CD4-positive, alpha-beta memory T cell (primary cell): Measurements from ENCODE around the gene C22orf23. TPM values are rescaled to one million over a fixed set of nuclear protein-coding genes. Genes with fewer than 3 reads are reported as not detected.
A peak's percentile ranks its signal among the peaks of the same experiment; 100 is the strongest.

ENCODE experiments used
- CTCF ChIA-PET: fragments of 350-600 bp; sonication (Branson Sonifier 250); formaldehyde crosslinking; loops from one replicate; lab custom pipeline; 2021; ENCODE audit warnings: inconsistent platforms; ENCODE audit not compliant: partially characterized antibody; lab: Charles Lee
- POLR2A ChIA-PET: fragments of 350-600 bp; sonication (Branson Sonifier 250); formaldehyde crosslinking; loops from one replicate; lab custom pipeline; 2021; ENCODE audit not compliant: partially characterized antibody; lab: Charles Lee
- DNase-seq, 5 donors: peaks; one replicate each; pipeline versions ENCODE4 v3.0.0 to v3.0.0-alpha.2; 2020 to 2022; ENCODE audit warnings: mixed read lengths in 1 of 5
- H3K27ac ChIP-seq: one replicate; pipeline ENCODE4 v1.7.0; 2013; ENCODE audit warnings: low read depth, low read length
- H3K27me3 ChIP-seq: 2 replicates; pipeline ENCODE4 v1.7.0; 2013; ENCODE audit warnings: mild to moderate bottlenecking, low read length, moderate library complexity; ENCODE audit not compliant: insufficient read depth
- H3K36me3 ChIP-seq: 2 replicates; pipeline ENCODE4 v1.7.0; 2013; ENCODE audit warnings: mild to moderate bottlenecking, low read length, moderate library complexity; ENCODE audit not compliant: insufficient read depth
- H3K4me1 ChIP-seq: 2 replicates; pipeline ENCODE4 v1.7.0; 2013; ENCODE audit warnings: mild to moderate bottlenecking, low read length, moderate library complexity; ENCODE audit not compliant: insufficient read depth
- H3K4me3 ChIP-seq, 2 donors: one replicate each; pipeline ENCODE4 v1.7.0; 2013; ENCODE audit warnings: low read length in 2 of 2, mild to moderate bottlenecking in 1 of 2
- H3K9me3 ChIP-seq, 2 donors: one replicate each; pipeline ENCODE4 v1.7.0; 2013; ENCODE audit warnings: low read length in 2 of 2, control low read depth in 1 of 2; ENCODE audit not compliant: control insufficient read depth in 1 of 2
- H3K27ac Mint-ChIP-seq, 7 donors: one replicate each; pipeline ENCODE4 v1.8.0; 2020 to 2021; ENCODE audit warnings: mixed read lengths in 7 of 7, mild to moderate bottlenecking in 6 of 7, inconsistent platforms in 3 of 7, moderate library complexity in 3 of 7
- H3K27me3 Mint-ChIP-seq, 2 donors: one replicate each; pipeline ENCODE4 v1.8.0; 2020 to 2021; ENCODE audit warnings: mixed read lengths in 2 of 2
- H3K36me3 Mint-ChIP-seq, 2 donors: one replicate each; pipeline ENCODE4 v1.8.0; 2020 to 2021; ENCODE audit warnings: mixed read lengths in 2 of 2, inconsistent platforms in 1 of 2, mild to moderate bottlenecking in 1 of 2
- H3K4me1 Mint-ChIP-seq, 4 donors: one replicate each; pipeline ENCODE4 v1.8.0; 2020 to 2021; ENCODE audit warnings: mixed read lengths in 4 of 4, mild to moderate bottlenecking in 1 of 4
- H3K4me3 Mint-ChIP-seq, 8 donors: one replicate each; pipeline ENCODE4 v1.8.0; 2020 to 2021; ENCODE audit warnings: mixed read lengths in 8 of 8, mild to moderate bottlenecking in 7 of 8, moderate library complexity in 6 of 8, inconsistent platforms in 3 of 8
- H3K9me3 Mint-ChIP-seq, 8 donors: one replicate each; pipeline ENCODE4 v1.8.0; 2020 to 2021; ENCODE audit warnings: mixed read lengths in 8 of 8, mild to moderate bottlenecking in 5 of 8, inconsistent platforms in 3 of 8, moderate library complexity in 1 of 8
- intact Hi-C: fragments of 100-400 bp; cut with micrococcal nuclease; formaldehyde crosslinking; loops from one replicate; pipeline ENCODE4 v1.15.1; 2023
- polyA plus RNA-seq, 2 donors: library from polyadenylated mRNA; unstranded; fragments of 300-500 nt; fragmentation: Illumina TruSeq; gene quantifications; one replicate each; pipeline ENCODE4 v1.2.3, GENCODE V29; 2021
- total RNA-seq, 2 experiments: library from RNA; stranded (reverse); gene quantifications; one replicate each; pipeline ENCODE4 v1.2.3, GENCODE V29; 2021

C22orf23 gene
- total RNA-seq (not detected), polyA plus RNA-seq (not detected)

DNA sequence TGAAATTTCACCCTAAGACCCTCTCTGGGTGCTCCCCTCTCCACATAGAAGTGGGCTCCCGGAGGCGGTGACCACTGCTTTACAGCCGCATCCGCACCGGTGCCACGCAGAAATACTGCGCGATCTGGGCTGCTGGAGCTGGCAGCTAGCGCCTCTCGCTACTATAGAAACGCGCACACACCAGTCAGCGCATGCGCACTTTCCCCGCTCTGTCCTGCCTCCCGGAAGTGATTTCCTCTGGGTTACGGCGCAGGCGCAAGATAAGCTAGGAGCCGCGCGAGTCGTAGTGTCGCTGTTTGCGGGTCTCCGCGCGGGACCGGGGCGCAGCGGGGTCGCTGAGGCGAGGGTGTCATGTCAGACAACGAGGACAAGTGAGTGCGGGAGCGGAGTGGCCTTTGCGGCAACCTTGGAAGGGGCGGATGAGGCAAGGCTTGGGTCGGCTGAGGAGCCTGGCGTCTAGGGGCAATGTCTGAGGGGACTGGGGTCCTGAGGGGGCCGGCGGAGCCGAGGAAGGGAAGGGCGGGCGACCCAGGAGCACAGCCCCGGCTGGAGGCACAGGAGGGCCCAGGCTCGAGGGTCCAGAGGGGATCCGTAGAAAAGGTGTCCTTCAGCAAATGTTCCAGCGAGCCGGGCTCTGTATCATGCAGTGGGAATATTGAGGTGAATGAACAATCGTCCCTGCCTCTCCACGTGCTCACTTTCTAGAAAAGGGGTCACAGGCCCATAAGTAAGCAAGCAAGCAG, at the start of gene C22orf23, which contains the start of gene POLR2F:
Gene C22orf23, minus strand, starts transcription at position 165 of the 743 bp plus-strand sequence. CDS start 452 bp downstream, outside the sequence.
Gene POLR2F, plus strand, starts transcription at position 263 of the 743 bp plus-strand sequence. Its CDS starts 89 bp downstream, at position 352.
- POLR2A ChIA-PET = interaction anchor here (0.6 to 2.4 kb wide), 8 partner anchors 12 to 117 kb away, joined by 3 to 12 read pairs (median 4); partner anchors contain the start of genes ANKRD54, EIF3L and MICALL1
- CTCF ChIA-PET = interaction anchor here (0.6 to 4.0 kb wide), 7 partner anchors 9 to 332 kb away, joined by 3 to 26 read pairs (median 5); no protein-coding TSS in a partner anchor
- peak within 1 kb of the TSS; percentile 96 to 100 (median 100) for H3K4me3 Mint-ChIP-seq
- DNase-seq = peak; percentile 94 to 96 (median 95)
- H3K27ac ChIP-seq = peak within 1 kb of the TSS; percentile 72
- peaks cover 20% of the 10 kb centered on the region for H3K4me1 ChIP-seq
- peak within 1 kb of the TSS; percentile 76 to 100 (median 99) for H3K27ac Mint-ChIP-seq
- H3K9me3 Mint-ChIP-seq = peaks cover 0 to 2% (median 0%) of the 10 kb centered on the region in 8 donors
- H3K4me3 ChIP-seq = peak within 1 kb of the TSS; percentile 72 to 91
- H3K36me3 ChIP-seq = peaks cover 16% of the 10 kb centered on the region
- H3K27me3 ChIP-seq = peaks cover 3% of the 10 kb centered on the region
- intact Hi-C loops = loop anchor here (1.0 to 5.0 kb wide), 4 partner anchors 19 to 346 kb away; partner anchors contain the start of genes ANKRD54, GGA1 and MICALL1
- peaks cover 33 to 52% (median 40%) of the 10 kb centered on the region in 4 donors for H3K4me1 Mint-ChIP-seq
- H3K36me3 Mint-ChIP-seq = peaks cover 20 to 24% of the 10 kb centered on the region in 2 donors
- H3K9me3 ChIP-seq = no peaks in the 10 kb centered on the region
- H3K27me3 Mint-ChIP-seq = peaks cover 9 to 13% of the 10 kb centered on the region in 2 donors

DNA sequence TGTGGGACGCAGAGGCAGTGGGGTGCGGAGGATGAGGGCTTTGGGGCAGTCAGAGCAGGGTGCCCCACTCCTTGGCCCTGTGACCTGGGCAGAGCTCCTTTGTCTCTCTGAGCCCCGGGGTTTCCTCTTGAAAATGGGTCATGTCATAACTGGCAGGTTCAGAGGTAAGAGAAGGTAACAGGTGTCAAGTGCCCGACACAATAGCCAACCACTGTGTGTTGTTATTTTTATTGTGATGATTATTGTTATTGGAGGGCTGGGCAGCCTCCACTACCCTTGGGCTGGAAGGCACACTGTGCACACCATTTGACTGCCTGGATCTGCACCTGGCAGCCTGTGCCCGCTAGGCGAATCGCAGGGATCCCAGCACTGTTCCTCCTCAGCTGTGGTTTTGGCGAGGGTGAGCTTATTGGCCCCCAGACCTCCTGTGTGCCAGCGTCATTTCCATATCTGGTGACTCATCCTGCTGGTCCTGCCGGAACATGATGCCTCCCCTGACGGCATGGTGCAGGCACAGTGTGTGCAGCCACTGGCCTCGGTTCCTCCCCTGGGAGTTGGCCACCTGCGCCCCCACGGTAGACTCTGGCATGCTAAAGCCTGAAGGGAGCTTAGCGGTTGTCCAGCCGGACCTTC, 46.4 kb upstream of the C22orf23 start:
- no peaks in the 10 kb centered on the region for H3K4me1 Mint-ChIP-seq
- intact Hi-C loops = no loop called here
- no peaks in the 10 kb centered on the region for H3K27me3 Mint-ChIP-seq
- no peaks in the 10 kb centered on the region for H3K27me3 ChIP-seq
- POLR2A ChIA-PET = no interaction called here
- H3K36me3 ChIP-seq = no peaks in the 10 kb centered on the region
- no peak for DNase-seq
- CTCF ChIA-PET = no interaction called here
- H3K4me1 ChIP-seq = no peaks in the 10 kb centered on the region
- no peak overlapping the region for H3K4me3 Mint-ChIP-seq
- no peaks in the 10 kb centered on the region for H3K9me3 ChIP-seq
- H3K27ac ChIP-seq = no peak overlapping the region
- no peak overlapping the region for H3K4me3 ChIP-seq
- no peaks in the 10 kb centered on the region for H3K36me3 Mint-ChIP-seq
- no peak overlapping the region for H3K27ac Mint-ChIP-seq
- H3K9me3 Mint-ChIP-seq = no peaks in the 10 kb centered on the region

DNA sequence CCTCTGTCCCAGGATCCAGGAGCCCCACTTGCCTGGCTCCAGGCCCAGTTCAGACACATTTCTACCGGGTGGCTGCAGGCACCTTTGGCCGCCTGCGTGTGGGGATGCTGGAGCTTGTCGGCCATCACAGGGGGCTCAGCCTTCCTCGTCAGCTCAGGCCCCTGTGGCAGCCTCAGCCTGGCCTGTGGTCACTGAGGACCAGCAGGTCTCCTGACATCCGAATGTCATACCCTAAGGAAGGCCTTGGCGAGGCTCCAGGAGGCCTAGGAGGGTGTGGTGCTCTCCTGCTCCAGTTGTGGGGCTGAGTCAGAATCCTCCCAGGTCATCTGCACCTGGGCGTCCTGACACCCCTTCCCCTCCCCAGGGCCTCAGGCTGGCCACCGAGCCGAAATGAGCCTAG, 45.8 kb upstream of the C22orf23 start:
- Mint-ChIP-seq H3K36me3 (no peaks in the 10 kb centered on the region), H3K27ac (no peak overlapping the region), H3K9me3 (no peaks in the 10 kb centered on the region), H3K4me1 (no peaks in the 10 kb centered on the region), H3K27me3 (no peaks in the 10 kb centered on the region), H3K4me3 (no peak overlapping the region)
- intact Hi-C loops = no loop called here
- Histone ChIP-seq H3K36me3 (no peaks in the 10 kb centered on the region), H3K4me1 (no peaks in the 10 kb centered on the region), H3K9me3 (no peaks in the 10 kb centered on the region), H3K27ac (no peak overlapping the region), H3K27me3 (no peaks in the 10 kb centered on the region), H3K4me3 (no peak overlapping the region)
- ChIA-PET POLR2A (no interaction called here), CTCF (no interaction called here)
- no peak for DNase-seq

DNA sequence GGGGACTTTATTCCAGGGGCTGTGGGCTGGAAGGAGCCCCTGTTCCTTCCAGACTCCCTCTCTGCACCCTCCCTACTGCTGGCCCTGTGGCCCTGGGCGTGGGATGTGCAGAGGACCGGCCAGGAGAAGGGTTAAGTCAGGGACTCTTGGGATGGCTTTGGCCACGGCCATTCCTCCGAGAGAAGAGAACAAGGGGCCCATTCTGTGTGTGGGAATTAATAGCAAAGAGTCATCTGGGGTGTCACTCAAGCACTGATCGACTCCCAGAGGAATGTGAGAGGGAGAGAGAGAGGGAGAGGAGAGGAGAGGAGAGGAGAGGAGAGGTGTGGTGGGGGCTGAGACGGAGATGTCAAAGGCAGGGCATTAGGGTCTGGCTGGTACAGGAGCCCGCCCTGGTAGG, 45.1 kb upstream of the C22orf23 start:
- Mint-ChIP-seq H3K27ac (no peak overlapping the region), H3K9me3 (no peaks in the 10 kb centered on the region), H3K27me3 (no peaks in the 10 kb centered on the region), H3K36me3 (no peaks in the 10 kb centered on the region), H3K4me1 (no peaks in the 10 kb centered on the region), H3K4me3 (no peak overlapping the region)
- H3K27ac ChIP-seq = no peak overlapping the region
- ChIA-PET CTCF (no interaction called here), POLR2A (no interaction called here)
- intact Hi-C loops = no loop called here
- H3K4me1 ChIP-seq = no peaks in the 10 kb centered on the region
- no peak overlapping the region for H3K4me3 ChIP-seq
- H3K27me3 ChIP-seq = no peaks in the 10 kb centered on the region
- no peaks in the 10 kb centered on the region for H3K9me3 ChIP-seq
- H3K36me3 ChIP-seq = no peaks in the 10 kb centered on the region
- DNase-seq = no peak

DNA sequence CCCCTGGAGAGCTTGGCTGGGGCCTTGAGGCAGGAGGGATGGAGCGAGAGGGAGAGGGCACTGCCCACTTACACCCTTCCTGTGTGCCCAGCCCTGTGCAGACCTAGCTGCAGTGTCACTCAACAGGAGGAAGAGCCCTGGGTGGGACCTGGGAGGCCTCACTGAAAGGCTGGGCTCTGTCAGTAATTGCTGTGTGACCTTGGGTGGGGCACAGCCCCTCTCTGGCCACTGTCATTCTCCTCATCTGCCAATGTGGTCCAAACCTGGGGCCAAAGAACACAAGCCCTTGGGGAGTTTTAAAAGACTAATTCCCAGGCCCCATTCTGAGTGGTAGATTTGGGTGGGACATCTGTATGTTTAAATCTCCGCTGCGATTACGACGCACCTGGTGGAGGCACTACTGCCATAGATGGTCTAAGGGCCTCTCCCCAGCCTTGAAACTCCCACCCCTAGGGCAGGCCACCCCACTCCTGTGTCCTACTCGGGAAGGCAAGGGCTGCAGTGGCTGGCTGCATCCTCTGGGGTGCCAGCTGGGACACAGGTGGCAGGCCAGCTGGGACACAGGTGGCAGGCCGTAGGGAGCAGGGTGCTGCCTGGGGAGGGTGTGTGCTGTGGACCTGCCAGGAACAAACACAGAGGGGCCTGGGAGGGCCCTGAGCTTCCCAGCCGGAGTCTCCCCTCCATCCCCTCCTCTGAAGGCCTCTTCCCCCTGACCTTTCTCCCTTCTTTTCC, 43.3 kb upstream of the C22orf23 start:
- Mint-ChIP-seq H3K27ac (peak overlapping the region in 1 of 7 donors; percentile 74), H3K4me3 (no peak overlapping the region), H3K27me3 (no peaks in the 10 kb centered on the region), H3K9me3 (no peaks in the 10 kb centered on the region), H3K4me1 (no peaks in the 10 kb centered on the region), H3K36me3 (no peaks in the 10 kb centered on the region)
- Histone ChIP-seq H3K27ac (no peak overlapping the region), H3K27me3 (no peaks in the 10 kb centered on the region), H3K9me3 (no peaks in the 10 kb centered on the region), H3K4me3 (no peak overlapping the region), H3K36me3 (no peaks in the 10 kb centered on the region), H3K4me1 (no peaks in the 10 kb centered on the region)
- intact Hi-C loops = no loop called here
- no peak for DNase-seq
- CTCF ChIA-PET = no interaction called here
- POLR2A ChIA-PET = no interaction called here

DNA sequence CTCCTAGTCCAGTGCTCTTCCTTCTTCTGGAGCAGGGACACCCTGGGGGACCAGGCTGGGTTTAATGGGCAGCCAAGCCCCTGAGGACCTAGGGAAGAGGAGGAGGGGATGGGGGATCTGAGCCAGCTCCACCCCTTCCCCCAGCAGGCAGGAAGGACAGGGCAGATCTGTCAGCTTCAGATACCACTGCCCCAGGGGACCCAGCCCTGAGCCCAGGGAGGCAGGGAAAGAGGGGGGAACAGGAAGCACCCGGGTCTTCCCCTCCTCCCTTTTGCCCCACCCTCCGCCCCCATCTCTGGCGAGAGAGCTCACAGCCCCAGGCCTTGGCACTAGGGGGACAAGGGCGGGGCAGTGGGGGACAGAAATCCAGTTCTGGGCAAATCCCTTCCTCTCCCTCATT, 42.7 kb upstream of the C22orf23 start:
- Histone ChIP-seq H3K27me3 (no peaks in the 10 kb centered on the region), H3K4me3 (no peak overlapping the region), H3K9me3 (no peaks in the 10 kb centered on the region), H3K4me1 (no peaks in the 10 kb centered on the region), H3K27ac (no peak overlapping the region), H3K36me3 (no peaks in the 10 kb centered on the region)
- CTCF ChIA-PET = no interaction called here
- POLR2A ChIA-PET = no interaction called here
- Mint-ChIP-seq H3K4me3 (no peak overlapping the region), H3K4me1 (no peaks in the 10 kb centered on the region), H3K27me3 (no peaks in the 10 kb centered on the region), H3K9me3 (no peaks in the 10 kb centered on the region), H3K27ac (peak overlapping the region in 1 of 7 donors; percentile 68), H3K36me3 (no peaks in the 10 kb centered on the region)
- intact Hi-C loops = no loop called here
- no peak for DNase-seq

DNA sequence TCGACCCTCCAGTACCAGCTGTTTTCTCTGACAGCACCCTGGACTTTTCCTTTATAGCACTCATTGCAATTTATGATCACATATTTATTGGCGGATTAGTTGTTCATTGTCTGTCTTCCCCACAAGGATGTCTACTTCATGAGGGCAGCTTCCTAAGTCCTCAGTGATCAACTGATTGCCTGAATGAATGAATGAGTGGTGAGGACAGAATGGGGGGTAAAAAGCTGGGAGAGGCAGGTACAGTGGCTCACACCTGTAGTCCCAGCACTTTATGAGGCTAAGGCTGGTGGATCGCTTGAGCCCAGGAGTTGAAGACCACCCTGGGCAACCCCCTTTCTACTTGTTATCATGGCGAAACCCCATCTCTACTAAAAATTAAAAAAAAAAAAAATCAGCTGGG, 42.1 kb upstream of the C22orf23 start:
- intact Hi-C loops = no loop called here
- CTCF ChIA-PET = no interaction called here

More for the DNA sequence above, 42.1 kb upstream of the C22orf23 start:
- no peaks in the 10 kb centered on the region for H3K27me3 Mint-ChIP-seq
- H3K36me3 ChIP-seq = no peaks in the 10 kb centered on the region
- H3K27ac Mint-ChIP-seq = peak overlapping the region in 1 of 7 donors; percentile 42
- no peaks in the 10 kb centered on the region for H3K4me1 ChIP-seq
- no peaks in the 10 kb centered on the region for H3K9me3 ChIP-seq
- H3K27me3 ChIP-seq = no peaks in the 10 kb centered on the region
- no peak overlapping the region for H3K4me3 ChIP-seq
- H3K27ac ChIP-seq = no peak overlapping the region
- POLR2A ChIA-PET = no interaction called here
- no peaks in the 10 kb centered on the region for H3K9me3 Mint-ChIP-seq
- DNase-seq = no peak
- H3K4me1 Mint-ChIP-seq = no peaks in the 10 kb centered on the region
- no peak overlapping the region for H3K4me3 Mint-ChIP-seq
- no peaks in the 10 kb centered on the region for H3K36me3 Mint-ChIP-seq
